ENCODE measurements around the gene SLC26A3.

SLC26A3 gene

DNA sequence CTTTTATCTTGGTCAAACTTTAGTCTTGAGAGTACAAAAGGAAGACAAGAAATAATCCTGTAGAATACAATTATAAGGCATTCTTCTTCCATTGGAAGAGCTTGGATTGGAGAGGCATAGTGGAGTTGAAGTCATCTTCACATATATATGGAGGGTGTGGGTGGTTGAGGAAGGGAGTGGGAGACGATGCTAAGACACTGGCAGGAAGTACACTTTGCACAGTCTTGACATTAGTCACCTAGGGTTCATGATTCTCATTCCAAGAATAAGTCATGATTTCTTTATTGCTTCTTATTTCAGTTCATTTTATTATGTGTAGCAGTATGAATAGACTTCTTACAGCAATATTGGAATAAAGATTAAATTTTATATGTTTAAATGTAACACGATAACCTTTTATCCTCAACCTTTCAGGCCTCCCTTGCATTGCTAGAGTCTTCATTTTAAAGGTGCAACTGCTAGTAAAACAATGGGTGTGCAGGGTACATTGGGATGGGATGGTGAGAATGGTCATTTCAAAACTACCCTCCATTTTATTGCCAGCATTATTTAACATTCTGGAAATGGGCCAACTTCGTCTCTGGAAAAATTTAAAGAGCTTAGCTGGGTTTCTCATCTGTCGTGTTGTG, 12.3 kb upstream of the SLC26A3 start:
- no peak for DNase-seq

DNA sequence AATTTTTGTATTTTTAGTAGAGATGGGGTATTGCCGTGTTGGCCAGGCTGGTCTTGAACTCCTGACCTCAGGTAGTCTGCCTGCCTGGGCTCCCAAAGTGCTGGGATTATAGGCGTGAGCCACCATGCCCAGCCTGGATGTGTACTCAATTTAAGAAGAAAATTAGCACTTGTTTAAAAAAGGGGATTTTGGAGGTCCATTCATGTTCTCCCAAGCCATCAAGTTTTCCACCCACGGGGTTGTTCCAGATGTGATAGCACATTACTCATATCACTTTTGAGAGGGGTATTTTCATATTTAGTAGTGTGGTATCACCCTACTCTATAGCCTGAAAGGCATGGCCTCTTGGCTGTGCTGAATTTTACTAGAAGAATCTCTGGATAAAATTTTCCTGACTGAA, 10.5 kb upstream of the SLC26A3 start:
- DNase-seq = no peak

DNA sequence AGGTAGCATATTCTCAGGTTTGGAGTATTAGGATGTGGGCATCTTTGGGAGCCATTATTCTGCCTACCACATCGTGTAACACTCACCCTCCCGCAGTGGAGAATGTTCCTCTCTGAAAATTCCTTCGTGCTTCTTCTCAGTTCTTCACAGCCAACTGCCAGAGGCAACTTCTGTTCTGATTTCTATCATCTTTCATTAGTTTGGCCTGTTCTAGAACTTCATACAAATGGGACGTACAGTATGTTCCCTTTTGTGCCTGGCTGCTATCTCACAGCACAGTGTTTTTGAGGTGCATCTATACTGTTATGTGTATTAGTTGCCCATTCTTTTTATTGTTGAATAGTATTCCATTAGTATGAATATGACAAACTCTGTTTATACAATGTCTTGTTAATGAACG, 8.9 kb upstream of the SLC26A3 start:
- DNase-seq = no peak

DNA sequence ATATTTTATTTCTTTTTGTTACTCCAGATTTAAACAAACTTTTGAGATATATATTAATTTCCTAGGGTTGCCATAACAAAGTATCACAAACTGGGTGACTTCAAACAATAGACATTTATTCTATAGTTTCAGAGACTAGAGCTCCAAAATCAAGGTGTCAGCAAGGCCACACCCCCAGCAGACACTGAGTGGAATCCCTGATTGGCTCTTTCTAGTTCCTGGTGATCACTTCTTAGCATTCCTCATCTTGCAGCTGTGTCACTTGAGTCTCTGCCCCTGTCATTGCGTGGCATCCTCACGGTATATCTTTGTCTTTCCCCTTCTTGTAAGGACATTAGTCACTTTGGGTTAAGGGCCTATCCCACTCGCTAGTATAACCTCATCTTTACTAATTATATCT, 7.6 kb upstream of the SLC26A3 start:
- no peak for DNase-seq

DNA sequence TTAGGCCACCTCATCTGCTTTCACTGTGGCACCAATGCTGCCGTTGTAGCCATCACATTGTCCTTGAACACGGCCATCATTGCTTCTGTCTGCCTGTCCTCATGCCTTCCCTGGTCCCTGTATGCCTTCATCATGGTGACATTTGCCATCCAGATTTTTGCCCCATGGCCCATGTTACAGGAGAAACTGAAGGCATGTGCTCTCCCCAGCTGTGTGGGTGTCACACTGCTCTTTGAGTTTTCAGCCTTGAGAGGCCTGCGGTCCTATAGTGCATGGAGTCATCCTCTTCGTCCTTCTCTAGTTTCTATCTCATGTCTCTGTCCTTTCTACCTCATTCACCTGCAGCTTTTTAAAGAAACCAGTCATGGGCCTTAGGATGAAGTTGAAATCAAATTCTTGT, 6.2 kb upstream of the SLC26A3 start:
- no peak for DNase-seq

DNA sequence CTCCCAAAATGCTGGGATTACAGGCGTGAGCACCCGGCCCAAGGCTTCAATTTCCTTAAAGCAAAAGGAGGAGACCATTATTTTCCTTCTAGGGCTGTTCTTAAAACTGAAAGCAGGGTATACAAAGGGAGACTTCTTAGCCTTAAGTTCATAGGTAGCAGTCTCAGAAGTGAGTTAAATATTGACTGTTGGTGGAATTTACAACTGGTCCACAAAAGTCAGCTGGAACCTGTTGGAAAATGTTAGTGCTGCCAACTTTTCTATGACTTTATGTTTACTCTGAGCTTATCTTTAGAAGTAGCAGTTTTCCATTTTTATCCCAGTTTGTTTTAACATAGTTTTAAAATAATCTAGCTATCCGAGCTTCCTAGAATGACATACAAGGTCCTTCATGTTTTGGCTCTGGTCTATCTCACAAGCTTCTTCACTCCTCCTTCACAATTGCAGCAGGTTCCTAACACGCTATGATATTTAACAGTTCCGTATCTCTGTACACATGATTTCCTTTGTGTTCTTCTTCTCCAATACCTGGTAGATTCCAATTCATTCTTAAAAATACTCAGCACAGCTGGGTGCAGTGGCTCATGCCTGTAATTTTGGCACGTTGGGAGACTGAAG, 3.3 kb downstream of the SLC26A3 start:
- no peak for DNase-seq

DNA sequence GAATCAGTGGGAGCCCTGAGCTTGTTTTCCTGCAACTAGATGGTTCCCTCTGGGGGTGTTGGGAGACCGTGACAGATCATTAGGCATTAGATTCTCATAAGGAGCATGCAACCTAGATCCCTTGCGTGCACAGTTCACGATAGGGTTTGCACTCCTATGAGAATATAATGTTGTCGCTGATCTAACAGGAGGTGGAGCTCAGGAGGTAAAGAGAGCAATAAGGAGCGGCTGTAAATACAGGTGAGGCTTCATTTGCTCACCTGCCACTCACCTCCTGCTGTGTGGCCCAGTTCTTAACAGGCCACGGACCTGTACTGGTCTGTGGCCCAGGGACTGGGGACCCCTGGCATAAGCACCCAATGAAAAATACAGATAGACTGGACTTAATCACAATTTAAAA, 10.7 kb downstream of the SLC26A3 start:
- no peak for DNase-seq

DNA sequence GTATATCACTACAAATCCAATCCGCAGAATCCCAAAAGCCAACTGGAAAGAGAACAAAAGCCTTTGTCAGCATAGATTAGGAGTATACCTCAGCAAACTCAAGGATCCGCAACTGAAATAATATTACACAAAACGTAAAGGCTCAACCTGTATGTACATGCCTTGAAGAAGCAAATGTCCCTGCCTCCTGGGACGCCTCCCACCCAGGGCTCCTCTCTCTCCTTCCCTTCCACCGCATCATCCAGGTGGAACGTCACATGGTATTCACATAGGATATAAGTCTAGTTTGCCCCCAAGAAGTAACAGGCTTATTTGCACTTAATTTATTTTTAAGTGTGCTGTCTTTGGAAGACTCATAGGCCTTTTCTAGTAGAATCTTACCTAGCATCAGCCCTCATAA, 13.4 kb downstream of the SLC26A3 start:
- no peak for DNase-seq

DNA sequence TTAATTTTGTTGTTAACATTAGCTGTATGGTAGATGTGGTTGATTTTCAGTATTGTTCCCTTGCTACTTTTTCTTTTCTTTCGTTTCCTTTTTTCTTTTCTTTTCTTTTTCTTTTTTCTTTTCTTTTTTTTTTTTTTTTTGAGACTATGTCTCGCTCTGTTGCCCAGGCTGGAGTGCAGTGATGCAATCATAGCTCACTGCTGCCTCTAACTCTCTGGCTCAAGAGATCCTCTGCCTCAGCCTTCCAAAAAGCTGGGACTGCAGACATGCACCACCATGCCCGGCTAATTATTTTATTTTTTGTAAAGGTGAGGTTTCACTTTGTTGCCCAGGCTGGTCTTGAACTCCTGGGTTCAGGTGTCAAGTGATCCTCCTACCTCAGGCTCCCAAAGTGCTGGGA, 14.4 kb downstream of the SLC26A3 start:
- no peak for DNase-seq

DNA sequence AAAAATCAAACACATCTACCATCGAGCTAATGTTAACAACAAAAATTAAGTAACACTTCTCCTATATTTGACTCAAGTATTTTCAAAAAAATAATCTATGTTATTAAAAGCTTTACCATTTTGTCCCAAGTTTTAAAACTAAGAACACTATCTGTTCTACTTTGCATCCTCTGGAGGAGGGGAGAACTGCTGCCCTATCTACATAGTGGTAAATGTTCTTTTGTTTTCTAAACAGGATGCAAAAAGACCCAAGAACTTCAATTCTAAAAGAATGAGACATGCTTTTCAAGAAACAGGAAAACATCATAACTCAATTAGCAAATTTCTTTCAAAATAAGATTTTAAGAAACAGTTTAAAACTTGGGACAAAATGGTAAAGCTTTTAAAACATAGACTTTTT, 14.8 kb downstream of the SLC26A3 start:
- no peak for DNase-seq

DNA sequence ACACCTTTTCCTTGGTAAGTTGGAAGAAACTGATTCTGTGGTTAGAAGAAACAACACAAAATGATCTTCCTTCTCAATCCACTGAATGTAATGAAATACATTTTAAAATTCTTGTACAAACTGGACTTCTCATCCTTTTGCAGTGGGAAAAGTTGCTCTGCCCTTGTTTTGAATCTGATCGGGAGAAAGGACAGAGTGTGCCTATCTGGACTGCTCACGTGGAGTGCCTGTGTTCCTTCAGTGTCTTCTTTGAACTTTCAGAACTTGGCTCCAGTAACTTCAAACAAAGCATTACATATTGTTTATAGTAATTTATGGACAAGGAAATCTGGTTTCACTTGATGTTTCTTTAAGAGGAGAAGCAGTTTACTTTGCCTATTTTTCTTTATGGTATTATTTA, 17.1 kb downstream of the SLC26A3 start:
- no peak for DNase-seq

DNA sequence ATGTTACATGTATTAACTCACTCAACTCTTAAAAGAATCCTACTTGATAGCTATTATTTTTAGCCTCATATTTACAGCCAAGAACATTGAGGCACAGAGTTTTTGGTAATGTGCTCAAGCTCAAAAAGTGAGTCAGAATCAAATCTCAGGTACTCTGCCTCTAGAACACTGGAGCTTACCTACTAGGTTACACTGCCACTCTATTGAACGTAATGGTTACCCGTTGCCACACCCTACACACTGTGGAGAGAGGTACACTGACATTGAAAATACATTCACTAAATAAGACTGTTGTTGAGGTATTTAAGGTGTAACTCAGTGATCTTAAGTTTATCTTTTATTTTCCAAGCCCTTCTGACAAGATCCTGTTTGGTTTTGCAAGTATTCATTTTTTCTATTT, 17.9 kb downstream of the SLC26A3 start:
- DNase-seq = no peak

DNA sequence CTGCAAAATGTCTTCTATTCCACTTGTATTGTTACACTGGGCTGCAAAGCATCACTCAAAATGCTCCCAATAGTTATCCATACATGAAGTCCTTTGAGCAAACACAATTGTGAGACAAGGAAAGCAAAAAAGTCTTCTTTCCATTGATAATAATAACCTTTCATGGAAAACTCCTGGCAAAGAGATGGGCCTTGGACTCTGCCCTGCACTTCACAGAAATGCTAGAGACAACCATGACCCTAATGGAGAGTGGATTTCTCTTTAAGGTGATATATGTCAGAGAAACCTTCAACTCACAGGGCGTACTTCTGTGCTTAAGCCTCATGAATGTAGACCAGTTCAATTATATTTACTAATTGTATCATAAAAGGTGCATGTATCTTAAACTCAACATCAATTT, 19.4 kb downstream of the SLC26A3 start:
- DNase-seq = no peak

DNA sequence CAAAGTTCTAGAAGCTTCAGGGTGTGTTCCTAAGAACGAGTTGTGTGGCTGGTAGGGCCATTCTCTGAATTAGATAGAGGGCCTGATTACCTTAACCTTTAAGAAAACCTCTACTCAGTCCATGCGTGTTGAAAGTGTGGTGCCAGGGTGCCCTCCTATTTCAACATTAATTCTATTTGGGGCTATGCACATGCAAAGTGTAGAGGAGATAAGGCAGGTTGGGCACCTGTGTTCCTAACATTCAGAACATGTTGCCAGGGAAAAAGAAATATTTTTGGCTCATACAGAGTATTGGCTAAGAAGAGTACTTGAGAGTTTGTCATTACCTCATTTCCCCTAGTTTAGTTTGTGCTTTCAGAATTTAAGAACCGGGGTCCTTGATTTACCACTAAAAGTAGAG, 20.6 kb downstream of the SLC26A3 start:
- no peak for DNase-seq

DNA sequence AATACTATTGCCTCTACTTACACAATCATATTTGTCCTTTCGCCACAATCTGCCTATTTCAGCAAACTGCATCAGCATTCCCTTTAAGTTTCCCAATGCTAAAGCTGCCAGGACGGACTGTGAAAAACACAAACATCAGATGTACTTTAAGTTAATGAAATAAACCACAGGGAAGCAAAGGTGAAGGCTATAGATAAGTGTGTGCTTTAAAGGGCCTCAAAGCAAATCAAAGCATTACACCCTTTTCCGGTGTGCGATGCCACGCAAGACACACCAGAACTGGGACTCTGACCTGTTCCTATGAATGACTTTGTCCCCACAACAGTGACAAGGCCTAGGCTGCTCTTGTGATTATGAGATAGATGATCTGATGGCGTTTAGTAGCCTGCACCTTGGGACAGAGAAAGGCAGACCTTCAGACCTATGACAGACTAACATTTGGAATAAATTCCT, 23.4 kb downstream of the SLC26A3 start:
- DNase-seq = no peak

DNA sequence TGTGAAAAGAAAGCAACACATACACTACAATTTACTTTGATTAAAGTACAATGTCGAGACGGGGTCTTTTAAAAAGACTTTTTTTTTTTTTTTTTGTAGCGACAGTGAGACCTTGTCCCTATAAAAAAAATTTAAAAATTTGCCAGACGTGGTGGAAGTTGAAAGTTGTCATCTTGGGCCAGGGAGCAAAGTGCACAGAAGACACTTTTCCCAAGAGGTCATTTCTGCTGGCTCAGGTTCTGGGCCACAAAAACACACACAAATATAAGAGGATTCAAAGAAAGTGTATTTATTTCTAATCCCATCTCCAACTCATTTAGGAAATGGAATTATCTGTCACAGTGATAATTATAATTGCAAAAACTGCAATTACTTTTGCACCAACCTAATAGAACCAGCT, 24.7 kb downstream of the SLC26A3 start:
- DNase-seq = no peak

DNA sequence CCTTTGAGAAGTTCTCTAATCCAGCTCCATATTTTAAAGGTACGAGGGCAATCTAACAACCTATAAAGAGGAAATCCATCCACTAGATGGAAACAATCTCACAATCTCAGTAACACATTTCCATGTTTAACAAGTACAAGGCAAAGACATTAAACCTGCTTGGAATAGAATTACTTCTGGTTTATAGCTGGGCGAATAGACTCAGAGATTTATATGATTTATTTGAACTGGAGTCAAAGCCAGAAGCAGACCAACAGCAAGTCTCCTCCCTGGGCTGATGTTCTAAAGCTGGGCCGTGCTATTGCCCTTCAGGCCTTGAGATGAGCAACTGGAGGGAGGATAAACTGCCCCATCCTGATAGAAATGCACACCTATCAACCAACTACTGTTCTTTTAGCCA, 25.3 kb downstream of the SLC26A3 start:
- no peak for DNase-seq

DNA sequence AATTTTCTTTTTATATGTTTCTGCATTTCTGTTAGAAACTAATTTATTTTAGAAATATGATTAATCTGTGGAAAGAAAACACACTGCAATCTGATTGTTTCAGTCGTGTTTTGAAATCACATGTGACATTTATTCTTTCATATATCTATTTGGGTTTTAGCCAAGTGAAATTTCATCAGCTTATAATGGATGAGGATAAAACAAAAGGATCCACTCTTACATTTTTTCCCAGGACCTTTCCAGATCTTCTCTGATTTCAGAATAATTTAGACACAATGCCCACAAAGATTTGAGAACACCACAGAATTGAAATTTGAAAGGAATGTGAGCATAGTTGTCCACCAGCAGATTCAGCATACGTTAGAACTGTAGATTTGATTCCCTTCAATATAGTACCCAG, 30.0 kb downstream of the SLC26A3 start:
- DNase-seq = no peak

DNA sequence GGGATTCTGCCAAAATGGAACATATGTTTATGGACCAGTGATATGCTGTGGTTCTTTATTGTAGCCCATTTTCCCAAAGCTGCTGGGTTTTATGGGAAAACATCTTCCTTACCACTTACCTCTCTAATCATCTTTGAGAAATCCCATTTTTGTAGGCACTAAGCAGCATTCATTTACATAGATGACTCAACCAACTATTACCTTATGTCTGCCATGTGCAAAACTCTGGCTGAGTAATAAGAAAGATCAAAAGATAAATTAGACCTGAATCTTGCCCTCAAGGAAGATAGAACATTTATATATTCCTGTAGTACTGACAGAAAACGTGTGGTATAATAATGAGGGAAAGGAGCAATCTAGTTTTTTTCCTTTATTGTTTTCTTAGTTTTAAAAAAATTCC, 34.8 kb downstream of the SLC26A3 start:
- no peak for DNase-seq

DNA sequence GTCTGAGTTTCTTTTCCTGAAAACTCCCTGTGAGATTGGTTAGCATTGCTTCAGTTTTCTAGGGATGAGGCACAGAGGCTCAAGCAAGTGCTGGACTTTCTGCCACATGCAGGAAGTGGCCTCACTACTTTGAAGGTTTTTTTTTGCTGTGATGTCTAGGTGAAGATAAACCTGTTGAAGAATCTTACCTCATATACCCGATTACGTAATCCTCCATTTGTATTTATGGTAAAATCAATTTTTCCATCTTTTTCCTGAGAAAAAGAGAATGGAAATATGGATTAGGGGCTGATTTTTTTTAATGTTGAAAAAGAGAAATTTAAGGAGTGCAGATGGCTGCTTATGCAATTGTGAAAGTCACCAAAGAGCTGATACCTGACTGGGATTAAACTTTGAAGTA, 35.6 kb downstream of the SLC26A3 start:
- no peak for DNase-seq

DNA sequence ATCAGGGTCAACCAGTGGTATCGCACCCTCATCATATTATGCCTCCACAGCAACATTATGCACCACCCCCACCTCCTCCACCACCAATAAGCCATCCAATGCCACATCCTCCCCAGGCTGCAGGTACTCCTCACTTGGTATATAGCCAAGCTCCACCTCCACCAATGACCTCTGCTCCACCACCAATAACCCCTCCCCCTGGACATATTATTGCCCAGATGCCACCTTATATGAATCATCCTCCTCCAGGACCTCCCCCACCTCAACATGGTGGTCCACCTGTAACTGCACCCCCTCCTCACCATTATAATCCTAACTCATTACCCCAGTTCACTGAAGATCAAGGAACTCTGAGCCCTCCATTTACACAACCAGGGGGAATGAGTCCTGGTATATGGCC, 44.4 kb downstream of the SLC26A3 start:
- no peak for DNase-seq

DNA sequence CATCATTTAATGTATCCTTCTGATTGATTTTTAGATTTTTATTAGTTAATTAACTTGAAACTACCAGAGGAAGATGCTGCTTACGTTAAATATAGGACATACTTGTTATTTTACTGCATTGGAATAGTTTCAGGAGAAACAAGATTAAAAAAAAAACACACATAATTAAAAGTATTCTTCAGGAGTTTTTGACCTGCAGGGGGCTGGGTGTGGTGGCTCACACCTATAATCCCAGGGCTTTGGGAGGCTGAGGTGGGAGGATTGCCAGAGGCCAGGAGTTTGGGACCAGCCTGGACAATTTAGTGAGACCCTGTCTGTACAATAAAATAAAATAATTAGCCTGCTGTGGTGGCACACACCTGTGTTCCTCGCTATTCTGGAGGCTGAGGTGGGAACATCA, 48.4 kb downstream of the SLC26A3 start:
- no peak for DNase-seq

DNA sequence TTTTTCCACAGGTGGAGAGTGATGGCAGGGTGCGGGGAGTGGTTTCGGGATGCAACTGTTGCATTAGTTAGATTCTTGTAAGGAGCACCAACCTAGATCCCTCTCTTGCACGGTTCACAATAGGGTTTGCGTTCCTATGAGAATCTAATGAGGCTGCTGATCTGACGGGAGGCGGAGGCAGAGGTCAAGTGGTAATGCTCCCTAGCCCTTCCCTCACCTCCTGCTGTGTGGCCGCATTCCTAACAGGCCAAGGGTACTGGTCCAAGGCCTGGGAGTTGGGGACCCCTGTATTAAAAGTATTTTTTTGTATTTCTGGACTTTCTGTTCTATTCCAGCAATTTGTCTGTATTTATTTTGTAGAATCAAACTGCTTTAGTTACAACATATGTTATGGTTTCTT, 51.9 kb downstream of the SLC26A3 start:
- no peak for DNase-seq

DNA sequence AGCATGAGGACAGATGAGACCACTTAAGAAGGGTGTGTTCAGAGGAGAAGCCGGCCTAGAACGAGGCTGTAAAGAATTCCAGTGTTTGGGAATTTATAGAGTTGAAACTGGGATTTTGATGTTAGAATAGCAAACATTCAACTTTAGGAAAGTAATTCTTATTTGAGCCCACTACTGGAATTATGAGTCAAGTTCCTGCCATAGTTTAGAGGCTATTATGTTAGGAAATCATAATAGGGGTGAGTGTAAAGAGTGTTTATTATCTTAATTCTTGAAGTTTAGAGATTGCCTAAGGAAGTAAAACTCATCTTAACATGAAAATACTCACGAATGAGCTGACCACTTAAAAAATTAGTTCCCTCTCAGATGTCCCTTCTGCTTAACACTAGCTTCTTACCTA, 57.0 kb downstream of the SLC26A3 start:
- DNase-seq = no peak

DNA sequence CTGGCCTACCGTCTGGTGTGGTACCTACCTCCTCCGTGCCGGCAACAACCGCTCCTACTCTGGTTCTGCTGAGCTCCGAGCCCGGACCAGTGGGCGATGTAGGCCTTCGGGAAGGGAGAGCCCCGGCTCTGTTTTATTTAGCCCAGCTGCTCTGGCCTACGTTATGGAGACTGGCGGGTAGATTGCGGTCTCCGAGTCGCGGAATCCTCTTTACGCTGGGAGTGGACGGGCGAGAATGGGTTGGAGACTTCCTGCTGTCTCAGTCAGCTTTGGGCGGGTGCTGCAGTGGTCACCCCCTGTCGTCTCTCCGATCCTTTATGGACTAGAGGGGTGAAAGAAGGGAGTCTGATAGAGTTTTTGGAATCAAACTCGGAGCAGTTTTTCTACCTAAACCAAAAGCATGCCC, 58.7 kb downstream of the SLC26A3 start:
- no peak for DNase-seq

Measured in T-helper 9 cell (primary cell).